Loucy (cell line): ENCODE results near the gene TUBGCP5.

Source experiments
- H2AFZ ChIP-seq: fragments of 200-600 bp; sonication (generic); 2 replicates; pipeline ENCODE4 v1.6.0; 2016; ENCODE audit warnings: antibody characterized with exemption, mild to moderate bottlenecking, low read length, moderate library complexity
- H3F3A ChIP-seq: fragments of 200-600 bp; 2 replicates; pipeline ENCODE4 v1.6.0; 2016; ENCODE audit warnings: antibody characterized with exemption, low read depth, mild to moderate bottlenecking
- H3K27me3 ChIP-seq: fragments of 200-600 bp; sonication (generic); 2 replicates; pipeline ENCODE4 v1.6.1; 2014; ENCODE audit warnings: low read length, mild to moderate bottlenecking; ENCODE audit not compliant: insufficient read depth, poor library complexity, severe bottlenecking
- H3K36me3 ChIP-seq: fragments of 200-600 bp; sonication (generic); 2 replicates; pipeline ENCODE4 v1.6.1; 2016; ENCODE audit warnings: low read length; ENCODE audit not compliant: insufficient read depth
- H3K4me1 ChIP-seq: fragments of 200-600 bp; sonication (generic); 2 replicates; pipeline ENCODE4 v1.5.1; 2014; ENCODE audit warnings: low read length, mild to moderate bottlenecking; ENCODE audit not compliant: insufficient read depth, poor library complexity, severe bottlenecking
- H3K4me2 ChIP-seq: fragments of 200-600 bp; sonication (generic); 2 replicates; pipeline ENCODE4 v1.6.0; 2014; ENCODE audit warnings: antibody characterized with exemption, low read length, low read depth, mild to moderate bottlenecking; ENCODE audit not compliant: poor library complexity, severe bottlenecking
- H3K4me3 ChIP-seq: fragments of 200-600 bp; sonication (generic); 2 replicates; pipeline ENCODE4 v1.5.1; 2014; ENCODE audit warnings: low read length, mild to moderate bottlenecking, mixed read lengths; ENCODE audit not compliant: poor library complexity, severe bottlenecking
- H3K79me2 ChIP-seq: fragments of 200-600 bp; sonication (generic); 2 replicates; pipeline ENCODE4 v1.6.1; 2014; ENCODE audit warnings: low read length; ENCODE audit not compliant: insufficient read depth
- H3K9ac ChIP-seq: fragments of 200-600 bp; sonication (generic); 2 replicates; pipeline ENCODE4 v1.6.0; 2014; ENCODE audit warnings: mild to moderate bottlenecking, low read depth, low read length, moderate library complexity; ENCODE audit not compliant: poor library complexity, severe bottlenecking
- H3K9me2 ChIP-seq: fragments of 200-600 bp; sonication (generic); replicated peaks from 2 replicates; pipeline ENCODE4 v1.6.1; 2016; ENCODE audit warnings: low read depth, low read length, mixed read lengths
- H3K9me3 ChIP-seq: fragments of 200-600 bp; sonication (generic); 2 replicates; pipeline ENCODE4 v1.6.1; 2014; ENCODE audit warnings: mild to moderate bottlenecking, antibody characterized with exemption, low read length, low read depth; ENCODE audit not compliant: insufficient read depth
- H4K20me1 ChIP-seq: fragments of 200-600 bp; sonication (generic); 2 replicates; pipeline ENCODE4 v1.6.0; 2014; ENCODE audit warnings: antibody characterized with exemption, low read length, mild to moderate bottlenecking; ENCODE audit not compliant: insufficient read depth, poor library complexity, severe bottlenecking
- EZH2phosphoT487 ChIP-seq: fragments of 200-600 bp; IDR thresholded peaks from 2 replicates; pipeline ENCODE4 v1.6.1; 2018; ENCODE audit warnings: antibody characterized with exemption, mild to moderate bottlenecking, moderate library complexity, borderline replicate concordance
- TF ChIP-seq, protein P1 (sequence below): fragments of 200-600 bp; sonication (generic); conservative IDR thresholded peaks from 2 replicates; pipeline ENCODE4 v1.5.1; 2014; ENCODE audit warnings: mild to moderate bottlenecking, antibody characterized with exemption, low read length

The TUBGCP5 gene

DNA sequence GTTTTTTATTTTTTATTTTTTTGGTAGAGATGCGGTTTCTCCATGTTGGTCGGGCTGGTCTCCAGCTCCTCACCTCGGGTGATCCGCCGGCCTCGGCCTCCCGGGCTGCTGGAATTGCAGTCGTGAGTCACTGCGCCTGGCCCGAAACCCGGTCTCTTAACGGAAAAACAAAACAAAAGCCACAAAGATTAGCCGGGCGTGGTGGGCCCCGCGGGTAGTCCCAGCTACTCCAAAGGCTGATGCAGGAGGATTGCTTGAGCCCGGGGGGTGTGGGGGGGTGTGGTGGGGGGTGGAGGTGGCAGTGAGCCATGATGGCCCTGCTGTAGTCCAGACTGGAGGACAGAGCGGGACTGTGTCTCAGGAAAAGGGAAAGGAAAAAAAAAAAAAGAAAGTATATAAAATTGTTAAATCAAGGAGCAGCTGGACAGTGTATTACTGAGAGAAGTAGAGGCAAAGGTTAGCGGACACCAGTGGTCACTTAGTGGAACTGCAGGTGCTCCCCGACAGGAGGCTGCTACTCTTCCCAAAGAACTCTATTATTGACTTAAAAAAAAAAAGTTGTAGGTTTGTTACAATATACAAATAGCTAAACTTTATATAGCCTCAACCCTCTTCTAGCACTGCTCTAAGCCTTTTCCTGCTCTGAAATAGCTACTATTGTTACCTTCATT lies 30.3 kb upstream of the TUBGCP5 start:
- H3K4me2 ChIP-seq, result no peak overlapping the region
- no peaks in the 10 kb centered on the region for H3K9me2 ChIP-seq
- H3F3A ChIP-seq, result no peaks in the 10 kb centered on the region
- no peaks in the 10 kb centered on the region for H3K36me3 ChIP-seq
- TF ChIP-seq EZH2phosphoT487, result no peak
- TF ChIP-seq, protein P1, sequence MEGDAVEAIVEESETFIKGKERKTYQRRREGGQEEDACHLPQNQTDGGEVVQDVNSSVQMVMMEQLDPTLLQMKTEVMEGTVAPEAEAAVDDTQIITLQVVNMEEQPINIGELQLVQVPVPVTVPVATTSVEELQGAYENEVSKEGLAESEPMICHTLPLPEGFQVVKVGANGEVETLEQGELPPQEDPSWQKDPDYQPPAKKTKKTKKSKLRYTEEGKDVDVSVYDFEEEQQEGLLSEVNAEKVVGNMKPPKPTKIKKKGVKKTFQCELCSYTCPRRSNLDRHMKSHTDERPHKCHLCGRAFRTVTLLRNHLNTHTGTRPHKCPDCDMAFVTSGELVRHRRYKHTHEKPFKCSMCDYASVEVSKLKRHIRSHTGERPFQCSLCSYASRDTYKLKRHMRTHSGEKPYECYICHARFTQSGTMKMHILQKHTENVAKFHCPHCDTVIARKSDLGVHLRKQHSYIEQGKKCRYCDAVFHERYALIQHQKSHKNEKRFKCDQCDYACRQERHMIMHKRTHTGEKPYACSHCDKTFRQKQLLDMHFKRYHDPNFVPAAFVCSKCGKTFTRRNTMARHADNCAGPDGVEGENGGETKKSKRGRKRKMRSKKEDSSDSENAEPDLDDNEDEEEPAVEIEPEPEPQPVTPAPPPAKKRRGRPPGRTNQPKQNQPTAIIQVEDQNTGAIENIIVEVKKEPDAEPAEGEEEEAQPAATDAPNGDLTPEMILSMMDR, result peak; percentile 21; the same call in 1 of the 2 replicates
- H3K27me3 ChIP-seq, result no peaks in the 10 kb centered on the region
- H3K9ac ChIP-seq, result no peak overlapping the region
- H3K9me3 ChIP-seq, result no peaks in the 10 kb centered on the region
- peaks cover 4% of the 10 kb centered on the region for H3K4me1 ChIP-seq
- no peaks in the 10 kb centered on the region for H4K20me1 ChIP-seq
- H2AFZ ChIP-seq, result no peak overlapping the region
- no peaks in the 10 kb centered on the region for H3K79me2 ChIP-seq
- H3K4me3 ChIP-seq, result no peak overlapping the region

DNA sequence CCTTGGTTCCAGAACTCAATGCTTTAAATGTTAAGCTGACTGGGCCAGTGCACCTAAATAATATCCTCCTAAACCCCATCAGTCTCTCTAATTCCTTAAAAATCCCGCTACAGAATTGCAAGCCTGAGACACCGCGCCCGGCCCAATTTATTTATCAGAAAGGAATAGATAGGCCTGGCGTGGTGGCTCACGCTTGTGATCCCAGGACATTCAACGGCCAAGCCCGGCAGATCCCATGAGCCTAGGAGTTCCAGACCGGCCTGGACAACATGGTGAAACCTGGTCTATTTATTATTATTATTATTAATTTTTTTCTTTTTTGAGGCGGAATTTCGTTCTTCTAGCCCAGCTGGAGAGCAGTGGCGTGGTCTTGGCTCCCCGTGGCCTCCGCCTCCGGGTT lies 28.0 kb upstream of the TUBGCP5 start:
- no peaks in the 10 kb centered on the region for H4K20me1 ChIP-seq
- H3F3A ChIP-seq, result no peaks in the 10 kb centered on the region
- H3K36me3 ChIP-seq, result no peaks in the 10 kb centered on the region
- no peak overlapping the region for H2AFZ ChIP-seq
- no peak overlapping the region for H3K4me3 ChIP-seq
- H3K9me3 ChIP-seq, result peaks cover 2% of the 10 kb centered on the region; the same call in 1 of the 2 replicates
- H3K27me3 ChIP-seq, result no peaks in the 10 kb centered on the region
- TF ChIP-seq EZH2phosphoT487, result no peak
- TF ChIP-seq, protein P1, result no peak
- H3K4me2 ChIP-seq, result no peak overlapping the region
- no peaks in the 10 kb centered on the region for H3K9me2 ChIP-seq
- no peaks in the 10 kb centered on the region for H3K79me2 ChIP-seq
- no peak overlapping the region for H3K9ac ChIP-seq
- H3K4me1 ChIP-seq, result no peaks in the 10 kb centered on the region

DNA sequence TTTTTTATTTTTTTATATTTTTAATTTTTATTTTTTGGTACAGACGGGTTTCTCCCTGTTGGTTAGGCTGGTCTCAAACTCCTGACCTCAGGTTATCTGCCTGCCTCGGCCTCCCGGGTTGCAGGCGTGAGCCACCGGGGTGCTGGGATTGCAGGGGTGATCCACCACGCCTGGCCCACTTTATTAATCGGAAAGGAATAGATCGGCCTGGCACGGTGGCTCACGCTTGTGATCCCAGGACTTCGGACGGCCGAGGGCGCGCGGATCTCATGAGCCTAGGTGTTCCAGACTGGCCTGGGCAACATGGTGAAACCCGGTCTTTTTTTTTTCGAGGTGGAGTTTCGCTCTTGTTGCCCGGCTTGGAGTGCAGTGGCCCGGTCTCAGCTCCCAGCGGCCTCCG lies 26.5 kb upstream of the TUBGCP5 start:
- Histone ChIP-seq H3K9ac (no peak overlapping the region), H3K4me2 (no peak overlapping the region), H3K9me3 (peaks cover 3% of the 10 kb centered on the region; the same call in 1 of the 2 replicates), H3F3A (no peaks in the 10 kb centered on the region), H2AFZ (no peak overlapping the region), H3K9me2 (no peaks in the 10 kb centered on the region), H3K36me3 (no peaks in the 10 kb centered on the region), H3K4me1 (no peaks in the 10 kb centered on the region), H3K79me2 (no peaks in the 10 kb centered on the region), H3K4me3 (no peak overlapping the region), H3K27me3 (no peaks in the 10 kb centered on the region), H4K20me1 (no peaks in the 10 kb centered on the region)
- TF ChIP-seq EZH2phosphoT487, result no peak
- TF ChIP-seq, protein P1, result no peak
